IMR-90 (cell line): ENCODE data around the gene COMMD1.

ENCODE experiments used
- BHLHE40 ChIP-seq: fragments of 150-350 bp; IDR thresholded peaks from 2 replicates; pipeline ENCODE4 v1.6.1; 2016; ENCODE audit warnings: mild to moderate bottlenecking, low read depth, low read length
- CEBPB ChIP-seq: IDR thresholded peaks from 2 replicates; pipeline ENCODE4 v1.6.1; 2012; ENCODE audit warnings: low read depth, low read length, improper control_type of control experiment
- CTCF ChIP-seq: conservative IDR thresholded peaks from 2 replicates; pipeline ENCODE4 v1.5.1; 2012; ENCODE audit warnings: mild to moderate bottlenecking, low read depth, low read length, improper control_type of control experiment
- FOS ChIP-seq: fragments of 150-350 bp; IDR thresholded peaks from 2 replicates; pipeline ENCODE4 v1.6.1; 2016; ENCODE audit warnings: low read depth, low read length
- MAFK ChIP-seq: IDR thresholded peaks from 2 replicates; pipeline ENCODE4 v1.6.1; 2012; ENCODE audit warnings: low read depth, low read length, improper control_type of control experiment
- MAZ ChIP-seq: IDR thresholded peaks from 2 replicates; pipeline ENCODE4 v1.6.1; 2012; ENCODE audit warnings: low read depth, mild to moderate bottlenecking, low read length, improper control_type of control experiment, moderate library complexity, borderline replicate concordance
- MXI1 ChIP-seq: IDR thresholded peaks from 2 replicates; pipeline ENCODE4 v1.6.1; 2012; ENCODE audit warnings: low read depth, mild to moderate bottlenecking, low read length, moderate library complexity, borderline replicate concordance
- NFE2L2 ChIP-seq: fragments of 150-350 bp; IDR thresholded peaks from 2 replicates; pipeline ENCODE4 v1.6.1; 2016; ENCODE audit warnings: low read depth, mild to moderate bottlenecking, low read length
- POLR2A ChIP-seq: IDR thresholded peaks from 2 replicates; pipeline ENCODE4 v1.6.1; 2012; ENCODE audit warnings: mild to moderate bottlenecking, low read depth, low read length
- RAD21 ChIP-seq: IDR thresholded peaks from 2 replicates; pipeline ENCODE4 v1.6.1; 2012; ENCODE audit warnings: low read length, improper control_type of control experiment
- RCOR1 ChIP-seq: IDR thresholded peaks from 2 replicates; pipeline ENCODE4 v1.6.1; 2012; ENCODE audit warnings: mild to moderate bottlenecking, low read length, improper control_type of control experiment; ENCODE audit not compliant: insufficient replicate concordance
- RFX5 ChIP-seq: IDR thresholded peaks from 2 replicates; pipeline ENCODE4 v1.8.0; 2012; ENCODE audit warnings: low read depth, mild to moderate bottlenecking, low read length, moderate library complexity
- SMC3 ChIP-seq: fragments of 150-350 bp; IDR thresholded peaks from 2 replicates; pipeline ENCODE4 v1.6.1; 2016; ENCODE audit warnings: low read depth, mild to moderate bottlenecking, antibody characterized with exemption, low read length, moderate library complexity
- USF2 ChIP-seq: fragments of 150-350 bp; IDR thresholded peaks from 2 replicates; pipeline ENCODE4 v1.6.1; 2017; ENCODE audit warnings: mild to moderate bottlenecking, antibody characterized with exemption, low read length, low read depth

- TF ChIP-seq MAFK, result no peak
- no peak for TF ChIP-seq POLR2A
- no peak for TF ChIP-seq RCOR1
- no peak for TF ChIP-seq CTCF
- no peak for TF ChIP-seq FOS
- no peak for TF ChIP-seq SMC3
- TF ChIP-seq RAD21, result no peak
- no peak for TF ChIP-seq NFE2L2
- no peak for TF ChIP-seq MAZ
- TF ChIP-seq BHLHE40, result no peak
- TF ChIP-seq CEBPB, result no peak
- no peak for TF ChIP-seq USF2
- TF ChIP-seq RFX5, result no peak
- TF ChIP-seq MXI1, result no peak
Observed at GRCh38 chr2:62001431-62001830, 96.0 kb downstream of the COMMD1 start.
